GM12801 (cell line): ENCODE results near the gene NKAIN2.

Source experiments
- TF ChIP-seq, protein P1 (sequence below): IDR thresholded peaks from one replicate; pipeline ENCODE4 v1.5.1; 2011; ENCODE audit warnings: control low read depth; ENCODE audit not compliant: insufficient read length; ENCODE audit errors: extremely low read depth

The NKAIN2 gene

GRCh38 chr6:124721331-124721730 lies 917.7 kb downstream of the NKAIN2 start:
- TF ChIP-seq, protein P1, sequence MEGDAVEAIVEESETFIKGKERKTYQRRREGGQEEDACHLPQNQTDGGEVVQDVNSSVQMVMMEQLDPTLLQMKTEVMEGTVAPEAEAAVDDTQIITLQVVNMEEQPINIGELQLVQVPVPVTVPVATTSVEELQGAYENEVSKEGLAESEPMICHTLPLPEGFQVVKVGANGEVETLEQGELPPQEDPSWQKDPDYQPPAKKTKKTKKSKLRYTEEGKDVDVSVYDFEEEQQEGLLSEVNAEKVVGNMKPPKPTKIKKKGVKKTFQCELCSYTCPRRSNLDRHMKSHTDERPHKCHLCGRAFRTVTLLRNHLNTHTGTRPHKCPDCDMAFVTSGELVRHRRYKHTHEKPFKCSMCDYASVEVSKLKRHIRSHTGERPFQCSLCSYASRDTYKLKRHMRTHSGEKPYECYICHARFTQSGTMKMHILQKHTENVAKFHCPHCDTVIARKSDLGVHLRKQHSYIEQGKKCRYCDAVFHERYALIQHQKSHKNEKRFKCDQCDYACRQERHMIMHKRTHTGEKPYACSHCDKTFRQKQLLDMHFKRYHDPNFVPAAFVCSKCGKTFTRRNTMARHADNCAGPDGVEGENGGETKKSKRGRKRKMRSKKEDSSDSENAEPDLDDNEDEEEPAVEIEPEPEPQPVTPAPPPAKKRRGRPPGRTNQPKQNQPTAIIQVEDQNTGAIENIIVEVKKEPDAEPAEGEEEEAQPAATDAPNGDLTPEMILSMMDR: no peak

- TF ChIP-seq, protein P1: no peak
These were observed 918.6 kb downstream of the NKAIN2 start for GRCh38 chr6:124722141-124722878.

- TF ChIP-seq, protein P1: no peak
These were observed 920.0 kb downstream of the NKAIN2 start for GRCh38 chr6:124723671-124724070.

DNA sequence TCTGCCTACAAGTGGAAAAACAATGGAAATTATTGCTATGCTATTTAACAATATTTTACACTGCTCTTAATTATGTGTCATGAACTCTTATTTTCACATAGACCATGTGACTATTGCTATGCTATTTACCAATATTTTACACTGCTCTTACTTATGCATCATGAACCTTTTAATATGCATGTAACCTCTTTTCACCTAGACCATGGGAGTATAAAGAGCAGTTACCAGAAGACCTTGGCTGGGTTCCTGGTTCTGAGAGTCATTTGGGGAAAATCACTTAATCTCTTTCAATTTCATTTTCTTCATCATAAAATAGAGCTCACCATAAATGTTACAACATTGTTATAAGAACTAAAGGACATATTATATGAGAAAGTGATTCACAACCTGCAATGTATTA lies 934.8 kb downstream of the NKAIN2 start:
- TF ChIP-seq, protein P1: no peak

- TF ChIP-seq, protein P1: no peak
These were observed 937.7 kb downstream of the NKAIN2 start for GRCh38 chr6:124741341-124741740.

GRCh38 chr6:124742971-124743370 lies 939.3 kb downstream of the NKAIN2 start:
- TF ChIP-seq, protein P1: no peak

GRCh38 chr6:124743420-124743819 lies 939.8 kb downstream of the NKAIN2 start:
- TF ChIP-seq, protein P1: no peak
